NCI-H2196 (cell line): Measurements from ENCODE around the gene ORMDL3.
"Not testable (repeated sequence)": the region's sequence is repeated elsewhere in the genome, so short reads cannot be mapped to it uniquely, and the experiment has no call there.

Experiments
- DNase-seq: peaks from one replicate; lab custom pipeline; 2025; ENCODE audit not compliant: unreplicated experiment; lab: John Stamatoyannopoulos, UW

Gene ORMDL3

GRCh38 chr17:39925282-39926134 is 1.9 kb downstream of the ORMDL3 start:
- DNase-seq, result no peak

GRCh38 chr17:39924691-39925055 is 2.7 kb downstream of the ORMDL3 start:
- no peak for DNase-seq

- DNase-seq, result no peak
Measured at GRCh38 chr17:39923836-39924690, 3.3 kb downstream of the ORMDL3 start.

GRCh38 chr17:39923230-39923629 is 4.2 kb downstream of the ORMDL3 start:
- no peak for DNase-seq

GRCh38 chr17:39922006-39922405 is 5.4 kb downstream of the ORMDL3 start:
- DNase-seq, result no peak

GRCh38 chr17:39921323-39921722 is 6.1 kb downstream of the ORMDL3 start:
- DNase-seq, result no peak

GRCh38 chr17:39920218-39921210 is 6.9 kb downstream of the ORMDL3 start:
- DNase-seq, result no peak

- DNase-seq, result no peak
Measured at GRCh38 chr17:39919087-39919683, 8.2 kb downstream of the ORMDL3 start.

- no peak for DNase-seq
Measured at GRCh38 chr17:39916918-39917317, 10.5 kb downstream of the ORMDL3 start.

GRCh38 chr17:39915559-39915958 is 11.8 kb downstream of the ORMDL3 start:
- no peak for DNase-seq

GRCh38 chr17:39913989-39914388 is 13.4 kb downstream of the ORMDL3 start:
- no peak for DNase-seq

- no peak for DNase-seq
Measured at GRCh38 chr17:39908789-39909352, 18.5 kb downstream of the ORMDL3 start.

- no peak for DNase-seq
Measured at GRCh38 chr17:39904990-39905288, 22.5 kb downstream of the ORMDL3 start.

GRCh38 chr17:39903158-39903884 is 24.1 kb downstream of the ORMDL3 start:
- no peak for DNase-seq

GRCh38 chr17:39902027-39902426 is 25.4 kb downstream of the ORMDL3 start:
- not testable (repeated sequence) for DNase-seq

GRCh38 chr17:39899215-39899614 is 28.2 kb downstream of the ORMDL3 start:
- DNase-seq, result no peak

- DNase-seq, result no peak
Measured at GRCh38 chr17:39898088-39898487, 29.3 kb downstream of the ORMDL3 start.

- DNase-seq, result no peak
Measured at GRCh38 chr17:39894681-39895376, 32.6 kb downstream of the ORMDL3 start.

- DNase-seq, result no peak
Measured at GRCh38 chr17:39889200-39889599, 38.2 kb downstream of the ORMDL3 start.
